ENCODE measurements around the gene FBLN2.

Gene FBLN2

DNA sequence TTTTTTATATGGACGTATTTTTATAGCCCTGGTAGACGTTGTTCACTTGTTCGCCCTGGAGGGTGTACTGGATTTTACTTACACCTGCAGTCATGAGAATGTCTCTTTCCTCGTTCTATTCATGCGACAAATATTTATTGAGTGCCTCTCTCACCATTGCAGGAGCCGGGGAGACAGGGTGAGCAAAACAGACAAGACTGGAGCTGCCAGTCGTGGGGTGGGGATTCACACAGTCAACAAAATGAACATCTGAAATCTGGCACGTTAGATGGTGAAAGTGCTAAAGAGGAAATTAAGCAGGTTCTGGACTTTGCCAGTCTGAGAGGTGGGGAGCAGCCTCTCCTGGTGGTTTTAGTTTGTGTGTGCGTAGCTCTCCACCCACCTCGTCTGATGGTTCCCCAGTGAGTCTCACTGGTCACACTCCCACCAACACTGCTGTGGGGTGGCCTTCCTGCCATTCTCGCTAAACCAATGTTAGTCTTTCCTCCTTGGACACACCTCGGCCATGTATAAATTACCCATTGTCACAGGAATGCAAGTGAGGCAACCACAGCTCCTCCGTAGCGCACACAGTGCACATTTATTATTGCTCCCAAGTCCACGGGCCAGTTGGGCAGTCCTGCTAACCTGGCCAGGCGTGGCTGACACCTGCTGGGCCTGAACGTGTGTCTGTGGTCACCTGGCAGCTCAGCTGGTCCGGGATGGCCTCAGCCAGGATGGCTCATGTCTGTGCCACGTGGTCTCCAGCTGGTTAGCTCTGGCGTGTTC, 31.5 kb downstream of the FBLN2 start:
- WGBS, 2 experiments: 91 to 92% methylated on average over 20 of the region's 20 CpGs
- no peak overlapping the region for H3K27ac ChIP-seq (ENCODE audit: insufficient read depth, low read depth, low read length, poor library complexity, severe bottlenecking)

GRCh38 chr3:13581485-13582365, 32.8 kb downstream of the FBLN2 start:
- WGBS, 2 experiments: 91 to 93% methylated on average over 21 of the region's 21 CpGs

More for the DNA sequence above, 31.5 kb downstream of the FBLN2 start:
- no peaks in the 10 kb centered on the region for H3K36me3 ChIP-seq (ENCODE audit: control insufficient read depth, insufficient read depth, low read length)
- no peaks in the 10 kb centered on the region for H3K9me3 ChIP-seq (ENCODE audit: control insufficient read depth, low read length)
- peaks cover 7% of the 10 kb centered on the region for H3K4me1 ChIP-seq (ENCODE audit: control insufficient read depth, insufficient read depth, low read length)
- no peak overlapping the region for H3K4me3 ChIP-seq (ENCODE audit: insufficient read depth, low read depth, low read length)
- no peaks in the 10 kb centered on the region for H3K27me3 ChIP-seq (ENCODE audit: control insufficient read depth, insufficient read depth, low read length, poor library complexity, severe bottlenecking)

GRCh38 chr3:13582366-13583250, 33.7 kb downstream of the FBLN2 start:
- Histone ChIP-seq H3K27me3 (ENCODE audit: control insufficient read depth, insufficient read depth, low read length, poor library complexity, severe bottlenecking) (no peaks in the 10 kb centered on the region), H3K36me3 (ENCODE audit: control insufficient read depth, insufficient read depth, low read length) (no peaks in the 10 kb centered on the region), H3K4me1 (ENCODE audit: control insufficient read depth, insufficient read depth, low read length) (no peaks in the 10 kb centered on the region), H3K9me3 (ENCODE audit: control insufficient read depth, low read length) (no peaks in the 10 kb centered on the region), H3K4me3 (ENCODE audit: insufficient read depth, low read depth, low read length) (no peak overlapping the region), H3K27ac (ENCODE audit: insufficient read depth, low read depth, low read length, poor library complexity, severe bottlenecking) (no peak overlapping the region)
- 93 to 94% methylated on average over 24 of the region's 24 CpGs for WGBS, 2 experiments

More at GRCh38 chr3:13581485-13582365, 32.8 kb downstream of the FBLN2 start:
- Histone ChIP-seq H3K36me3 (ENCODE audit: control insufficient read depth, insufficient read depth, low read length) (no peaks in the 10 kb centered on the region), H3K4me1 (ENCODE audit: control insufficient read depth, insufficient read depth, low read length) (no peaks in the 10 kb centered on the region), H3K27ac (ENCODE audit: insufficient read depth, low read depth, low read length, poor library complexity, severe bottlenecking) (no peak overlapping the region), H3K4me3 (ENCODE audit: insufficient read depth, low read depth, low read length) (no peak overlapping the region), H3K9me3 (ENCODE audit: control insufficient read depth, low read length) (no peaks in the 10 kb centered on the region), H3K27me3 (ENCODE audit: control insufficient read depth, insufficient read depth, low read length, poor library complexity, severe bottlenecking) (no peaks in the 10 kb centered on the region)

DNA sequence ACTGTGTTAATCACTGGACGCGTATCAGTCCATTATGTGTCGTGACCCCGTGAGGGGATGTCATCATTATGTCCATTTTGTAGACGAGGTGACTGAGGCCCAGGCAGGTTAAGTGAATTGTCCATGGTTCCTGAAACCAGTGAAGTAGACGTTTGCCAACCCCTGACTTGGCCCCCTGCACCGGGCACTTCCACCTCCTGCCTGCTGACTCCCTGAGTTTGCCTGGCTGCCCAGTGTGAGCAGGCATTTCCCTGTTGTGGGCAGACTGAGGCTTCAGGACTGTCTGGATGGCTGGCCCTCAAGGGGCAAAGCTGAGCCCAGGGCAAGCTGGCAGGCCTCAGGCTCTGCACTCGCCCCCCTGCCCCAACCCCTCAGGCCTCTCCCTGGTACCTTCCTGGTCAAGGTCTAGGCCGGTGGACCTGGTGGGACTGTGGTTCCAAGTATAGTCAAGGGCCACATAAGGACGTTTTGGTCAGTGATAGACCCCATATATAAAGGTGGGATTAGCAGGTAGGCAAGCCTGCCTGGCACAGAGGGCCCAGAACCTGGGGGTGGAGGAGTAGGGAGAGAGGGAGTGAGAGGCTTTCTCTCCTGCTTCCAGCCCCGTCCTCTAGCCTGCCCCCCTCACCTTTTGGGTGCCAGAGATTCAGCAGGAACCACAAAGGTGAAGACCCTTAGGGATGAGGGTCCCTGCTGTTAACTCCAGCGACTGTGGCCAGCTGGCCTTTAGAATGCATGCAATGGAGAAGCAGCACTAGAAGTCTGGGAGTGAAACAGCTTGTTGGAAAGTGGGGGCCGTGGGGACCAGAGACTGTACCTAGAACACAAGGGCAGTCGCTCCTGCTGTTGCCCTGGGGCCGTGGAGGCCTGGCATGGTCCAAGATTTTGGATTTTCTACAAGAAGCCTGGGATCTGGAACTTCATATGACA, 34.6 kb downstream of the FBLN2 start:
- no peak overlapping the region for H3K27ac ChIP-seq (ENCODE audit: insufficient read depth, low read depth, low read length, poor library complexity, severe bottlenecking)
- H3K9me3 ChIP-seq (ENCODE audit: control insufficient read depth, low read length): no peaks in the 10 kb centered on the region
- H3K36me3 ChIP-seq (ENCODE audit: control insufficient read depth, insufficient read depth, low read length): no peaks in the 10 kb centered on the region
- H3K27me3 ChIP-seq (ENCODE audit: control insufficient read depth, insufficient read depth, low read length, poor library complexity, severe bottlenecking): no peaks in the 10 kb centered on the region
- H3K4me3 ChIP-seq (ENCODE audit: insufficient read depth, low read depth, low read length): no peak overlapping the region
- H3K4me1 ChIP-seq (ENCODE audit: control insufficient read depth, insufficient read depth, low read length): no peaks in the 10 kb centered on the region
- 90 to 91% methylated on average over 15 of the region's 15 CpGs for WGBS, 2 experiments

DNA sequence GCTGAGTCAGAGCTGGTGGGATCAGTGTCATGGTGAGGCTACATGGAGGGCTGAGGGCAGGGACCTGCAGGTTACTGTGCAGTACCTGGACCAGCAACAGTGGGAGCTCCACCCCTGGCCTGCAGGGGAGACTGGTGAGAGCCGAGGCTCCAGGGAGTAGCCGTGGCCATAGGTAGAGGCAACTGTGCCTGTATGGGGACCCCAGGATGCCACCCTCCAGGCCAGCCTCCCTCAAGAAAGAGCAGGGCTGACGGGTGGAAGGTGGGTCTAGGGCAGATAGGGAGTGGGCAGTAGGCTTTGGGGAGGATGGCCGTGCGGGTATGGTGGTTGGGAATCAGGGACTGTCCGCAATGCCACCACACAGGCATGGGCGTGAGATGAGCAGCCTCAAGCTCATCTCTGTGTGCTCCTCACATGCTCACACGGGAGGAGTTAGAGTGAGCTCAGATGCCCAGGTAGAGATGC, 35.5 kb downstream of the FBLN2 start:
- no peaks in the 10 kb centered on the region for H3K36me3 ChIP-seq (ENCODE audit: control insufficient read depth, insufficient read depth, low read length)
- no peaks in the 10 kb centered on the region for H3K9me3 ChIP-seq (ENCODE audit: control insufficient read depth, low read length)
- no peak overlapping the region for H3K4me3 ChIP-seq (ENCODE audit: insufficient read depth, low read depth, low read length)
- no peaks in the 10 kb centered on the region for H3K4me1 ChIP-seq (ENCODE audit: control insufficient read depth, insufficient read depth, low read length)
- 94% methylated on average over 8 of the region's 8 CpGs for WGBS, 2 experiments
- H3K27ac ChIP-seq (ENCODE audit: insufficient read depth, low read depth, low read length, poor library complexity, severe bottlenecking): no peak overlapping the region
- H3K27me3 ChIP-seq (ENCODE audit: control insufficient read depth, insufficient read depth, low read length, poor library complexity, severe bottlenecking): no peaks in the 10 kb centered on the region

DNA sequence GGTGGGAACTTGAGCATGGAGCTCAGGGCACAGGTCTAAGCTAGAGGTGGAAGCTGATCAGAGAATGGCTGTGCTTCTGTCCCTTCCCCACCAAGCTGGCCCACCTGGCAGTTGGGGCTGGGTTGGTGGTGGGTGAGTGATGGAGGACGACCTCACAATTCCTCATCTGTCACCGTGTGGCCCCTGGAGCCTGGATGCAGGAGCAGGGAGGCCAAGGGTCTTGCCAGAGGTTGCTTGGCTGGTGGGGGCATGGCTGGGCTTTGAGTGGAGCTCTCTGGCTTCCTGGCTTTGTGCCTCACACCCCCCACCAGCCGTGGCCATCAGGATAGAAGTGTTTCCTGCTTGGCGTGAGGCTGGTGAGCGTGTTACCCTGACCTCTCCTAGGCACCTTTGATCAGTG, 36.0 kb downstream of the FBLN2 start:
- Histone ChIP-seq H3K9me3 (ENCODE audit: control insufficient read depth, low read length) (no peaks in the 10 kb centered on the region), H3K36me3 (ENCODE audit: control insufficient read depth, insufficient read depth, low read length) (no peaks in the 10 kb centered on the region), H3K27ac (ENCODE audit: insufficient read depth, low read depth, low read length, poor library complexity, severe bottlenecking) (no peak overlapping the region), H3K4me3 (ENCODE audit: insufficient read depth, low read depth, low read length) (no peak overlapping the region), H3K4me1 (ENCODE audit: control insufficient read depth, insufficient read depth, low read length) (no peaks in the 10 kb centered on the region), H3K27me3 (ENCODE audit: control insufficient read depth, insufficient read depth, low read length, poor library complexity, severe bottlenecking) (no peaks in the 10 kb centered on the region)
- 94 to 95% methylated on average over 5 of the region's 5 CpGs for WGBS, 2 experiments

DNA sequence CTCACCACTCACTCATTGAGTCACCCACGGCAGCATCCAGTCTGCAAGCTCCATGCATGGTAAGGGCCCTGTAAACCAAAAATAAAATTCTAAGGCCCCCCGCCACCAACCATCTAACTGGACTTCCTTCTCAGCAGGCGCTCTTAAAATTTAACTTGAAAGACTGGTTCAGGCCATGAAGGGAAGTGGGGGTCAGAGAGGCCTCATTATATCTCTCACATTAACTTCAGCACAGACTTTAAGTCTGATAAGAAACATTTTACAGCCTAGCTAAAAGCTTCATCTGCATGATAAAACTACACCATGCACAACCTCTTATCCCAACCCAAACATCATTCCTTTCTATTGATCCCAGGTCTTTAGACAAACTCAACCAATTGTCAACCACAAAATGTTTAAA, 38.5 kb downstream of the FBLN2 start:
- Histone ChIP-seq H3K4me1 (ENCODE audit: control insufficient read depth, insufficient read depth, low read length) (no peaks in the 10 kb centered on the region), H3K27me3 (ENCODE audit: control insufficient read depth, insufficient read depth, low read length, poor library complexity, severe bottlenecking) (no peaks in the 10 kb centered on the region), H3K4me3 (ENCODE audit: insufficient read depth, low read depth, low read length) (no peak overlapping the region), H3K27ac (ENCODE audit: insufficient read depth, low read depth, low read length, poor library complexity, severe bottlenecking) (no peak overlapping the region), H3K36me3 (ENCODE audit: control insufficient read depth, insufficient read depth, low read length) (no peaks in the 10 kb centered on the region), H3K9me3 (ENCODE audit: control insufficient read depth, low read length) (no peaks in the 10 kb centered on the region)
- WGBS, 2 experiments: 77 to 81% methylated on average over 3 of the region's 3 CpGs

DNA sequence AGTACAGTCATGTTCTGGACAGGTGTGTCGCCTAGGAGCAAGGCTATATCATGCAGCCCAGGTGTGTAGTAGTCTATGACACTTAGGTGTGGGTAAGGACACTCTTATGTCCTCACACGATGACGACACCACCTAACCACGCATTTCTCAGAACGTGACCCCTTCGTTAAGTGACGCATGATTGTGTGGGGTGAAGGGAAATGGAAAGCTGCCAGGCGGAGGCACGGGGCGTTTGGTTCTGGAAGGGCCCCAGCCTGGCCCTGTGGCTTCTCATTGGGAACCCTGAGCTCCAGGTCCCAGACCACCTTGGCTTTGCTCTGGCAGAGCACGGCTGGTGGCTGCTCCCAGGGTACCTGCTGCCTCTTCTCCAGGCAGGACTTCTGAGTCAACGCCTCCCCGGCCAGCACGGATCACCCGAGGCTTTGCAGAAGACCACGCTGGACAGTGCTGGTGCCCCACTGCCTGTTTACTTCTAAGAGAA, 39.3 kb downstream of the FBLN2 start:
- Histone ChIP-seq H3K27me3 (ENCODE audit: control insufficient read depth, insufficient read depth, low read length, poor library complexity, severe bottlenecking) (no peaks in the 10 kb centered on the region), H3K4me3 (ENCODE audit: insufficient read depth, low read depth, low read length) (no peak overlapping the region), H3K4me1 (ENCODE audit: control insufficient read depth, insufficient read depth, low read length) (no peaks in the 10 kb centered on the region), H3K27ac (ENCODE audit: insufficient read depth, low read depth, low read length, poor library complexity, severe bottlenecking) (no peak overlapping the region), H3K9me3 (ENCODE audit: control insufficient read depth, low read length) (no peaks in the 10 kb centered on the region), H3K36me3 (ENCODE audit: control insufficient read depth, insufficient read depth, low read length) (no peaks in the 10 kb centered on the region)
- WGBS, 2 experiments: 92 to 95% methylated on average over 16 of the region's 16 CpGs

GRCh38 chr3:13588993-13589392, 40.1 kb downstream of the FBLN2 start:
- 95 to 97% methylated on average over 4 of the region's 4 CpGs for WGBS, 2 experiments
- no peak overlapping the region for H3K4me3 ChIP-seq (ENCODE audit: insufficient read depth, low read depth, low read length)
- no peaks in the 10 kb centered on the region for H3K36me3 ChIP-seq (ENCODE audit: control insufficient read depth, insufficient read depth, low read length)
- no peaks in the 10 kb centered on the region for H3K27me3 ChIP-seq (ENCODE audit: control insufficient read depth, insufficient read depth, low read length, poor library complexity, severe bottlenecking)
- peaks cover 2% of the 10 kb centered on the region for H3K4me1 ChIP-seq (ENCODE audit: control insufficient read depth, insufficient read depth, low read length)
- H3K9me3 ChIP-seq (ENCODE audit: control insufficient read depth, low read length): no peaks in the 10 kb centered on the region
- H3K27ac ChIP-seq (ENCODE audit: insufficient read depth, low read depth, low read length, poor library complexity, severe bottlenecking): no peak overlapping the region

Measured in ectodermal cell (in vitro differentiated cells).